Inflammatory macrophage treated with lipopolysaccharide for 4 hours (primary cell): ENCODE results near the gene PCSK5.

Experiments used
- DNase-seq: peaks from one replicate; pipeline ENCODE4 v3.0.0-alpha.2; 2020

Gene PCSK5

GRCh38 chr9:76370396-76371023 lies 480.0 kb downstream of the PCSK5 start:
- no peak for DNase-seq

- DNase-seq, result no peak
Observed at GRCh38 chr9:76371901-76372300, 481.4 kb downstream of the PCSK5 start.

- peak; percentile 18 for DNase-seq
Observed at GRCh38 chr9:76372336-76372735, 481.9 kb downstream of the PCSK5 start.

GRCh38 chr9:76373173-76373783 lies 482.8 kb downstream of the PCSK5 start:
- no peak for DNase-seq

GRCh38 chr9:76373784-76374474 lies 483.5 kb downstream of the PCSK5 start:
- DNase-seq, result no peak

- peak; percentile 49 for DNase-seq
Observed at GRCh38 chr9:76374783-76375559, 484.5 kb downstream of the PCSK5 start.

GRCh38 chr9:76377791-76378190 lies 487.3 kb downstream of the PCSK5 start:
- DNase-seq, result no peak

GRCh38 chr9:76378367-76379073 lies 488.0 kb downstream of the PCSK5 start:
- DNase-seq, result no peak

GRCh38 chr9:76379494-76379893 lies 489.0 kb downstream of the PCSK5 start:
- no peak for DNase-seq

GRCh38 chr9:76390656-76391055 lies 500.2 kb downstream of the PCSK5 start:
- DNase-seq, result no peak

GRCh38 chr9:76394195-76394959 lies 503.9 kb downstream of the PCSK5 start, which contains the start of gene RFK:
Gene RFK (minus strand): TSS chr9:76394426. CDS start chr9:76394171, 255 bp downstream.
- peak; percentile 91 for DNase-seq

GRCh38 chr9:76394960-76395252 lies 504.4 kb downstream of the PCSK5 start:
- peak; percentile 84 for DNase-seq

- DNase-seq, result peak; percentile 70
Observed at GRCh38 chr9:76395381-76395780, 504.9 kb downstream of the PCSK5 start.

GRCh38 chr9:76396144-76396543 lies 505.7 kb downstream of the PCSK5 start:
- DNase-seq, result no peak

GRCh38 chr9:76396597-76396996 lies 506.1 kb downstream of the PCSK5 start:
- DNase-seq, result no peak

GRCh38 chr9:76399856-76400255 lies 509.4 kb downstream of the PCSK5 start:
- peak; percentile 58 for DNase-seq

- no peak for DNase-seq
Observed at GRCh38 chr9:76400534-76401096, 510.1 kb downstream of the PCSK5 start.

- no peak for DNase-seq
Observed at GRCh38 chr9:76401176-76401575, 510.7 kb downstream of the PCSK5 start.

- DNase-seq, result no peak
Observed at GRCh38 chr9:76401580-76402354, 511.3 kb downstream of the PCSK5 start.

GRCh38 chr9:76403352-76403751 lies 512.9 kb downstream of the PCSK5 start:
- peak; percentile 95 for DNase-seq

GRCh38 chr9:76404401-76404800 lies 513.9 kb downstream of the PCSK5 start:
- no peak for DNase-seq
